GM23338 (cell line): ENCODE data around the gene NDRG3. TPM values are rescaled to one million over a fixed set of nuclear protein-coding genes. Genes with fewer than 3 reads are reported as not detected.

Experiments used
- ATAC-seq: fragments of 200-7000 bp; cut with Tn5 transposase; 3 replicates; pipeline ENCODE4 v1.9.1; 2020
- DNase-seq: peaks from one replicate; pipeline ENCODE4 v3.0.0-alpha.2; 2015; ENCODE audit warnings: low spot score
- H2AFZ ChIP-seq: fragments of 200-600 bp; sonication (generic); 2 replicates; pipeline ENCODE4 v1.8.0; 2016; ENCODE audit warnings: antibody characterized with exemption, mild to moderate bottlenecking, moderate library complexity
- H3F3A ChIP-seq: fragments of 200-600 bp; sonication (generic); replicated peaks from 2 replicates; pipeline ENCODE4 v1.8.0; 2017; ENCODE audit warnings: antibody characterized with exemption, mixed run types, low read depth
- H3K27ac ChIP-seq: fragments of 200-600 bp; sonication (generic); 2 replicates; pipeline ENCODE4 v1.6.1; 2016; ENCODE audit warnings: low read depth
- H3K27me3 ChIP-seq: fragments of 200-600 bp; sonication (generic); 2 replicates; pipeline ENCODE4 v1.8.0; 2016; ENCODE audit warnings: mild to moderate bottlenecking, mixed run types, moderate library complexity; ENCODE audit not compliant: insufficient read depth
- H3K36me3 ChIP-seq: fragments of 200-600 bp; sonication (generic); 2 replicates; pipeline ENCODE4 v1.8.0; 2016; ENCODE audit warnings: mild to moderate bottlenecking; ENCODE audit not compliant: insufficient read depth
- H3K4me1 ChIP-seq: fragments of 200-600 bp; sonication (generic); 2 replicates; pipeline ENCODE4 v1.8.0; 2016; ENCODE audit warnings: mild to moderate bottlenecking, moderate library complexity; ENCODE audit not compliant: insufficient read depth
- H3K4me2 ChIP-seq: fragments of 200-600 bp; sonication (generic); 2 replicates; pipeline ENCODE4 v1.7.1; 2017; ENCODE audit warnings: mixed run types
- H3K4me3 ChIP-seq: fragments of 200-600 bp; sonication (generic); 2 replicates; pipeline ENCODE4 v1.6.1; 2016; ENCODE audit warnings: mixed run types
- H3K79me2 ChIP-seq: fragments of 200-600 bp; sonication (generic); replicated peaks from 2 replicates; pipeline ENCODE4 v1.8.0; 2017; ENCODE audit warnings: mild to moderate bottlenecking; ENCODE audit not compliant: insufficient read depth
- H3K9me2 ChIP-seq: fragments of 200-600 bp; sonication (generic); 2 replicates; pipeline ENCODE4 v1.8.0; 2017; ENCODE audit not compliant: insufficient read depth
- H4K20me1 ChIP-seq: fragments of 200-600 bp; sonication (generic); replicated peaks from 2 replicates; pipeline ENCODE4 v1.8.0; 2017; ENCODE audit warnings: mild to moderate bottlenecking; ENCODE audit not compliant: insufficient read depth
- H3K27ac Mint-ChIP-seq: 2 replicates; pipeline ENCODE4 v1.8.0; 2020; ENCODE audit warnings: inconsistent platforms, mild to moderate bottlenecking, moderate library complexity, mixed read lengths
- H3K27me3 Mint-ChIP-seq: 3 replicates; pipeline ENCODE4 v1.8.0; 2022; ENCODE audit warnings: low read depth, mild to moderate bottlenecking, moderate library complexity, mixed read lengths, inconsistent platforms; ENCODE audit not compliant: insufficient read depth, poor library complexity
- H3K36me3 Mint-ChIP-seq: 3 replicates; pipeline ENCODE4 v1.8.0; 2021; ENCODE audit warnings: low read depth, mild to moderate bottlenecking, inconsistent platforms, moderate library complexity, mixed read lengths
- H3K4me1 Mint-ChIP-seq: 3 replicates; pipeline ENCODE4 v1.8.0; 2020; ENCODE audit warnings: mild to moderate bottlenecking, inconsistent platforms, mixed read lengths
- H3K4me3 Mint-ChIP-seq: 3 replicates; pipeline ENCODE4 v1.8.0; 2021; ENCODE audit warnings: moderate library complexity, mild to moderate bottlenecking, inconsistent platforms, mixed read lengths
- H3K9me3 Mint-ChIP-seq: 3 replicates; pipeline ENCODE4 v1.8.0; 2020; ENCODE audit warnings: moderate library complexity, mild to moderate bottlenecking, inconsistent platforms, mixed read lengths
- CREB1 ChIP-seq: fragments of 250-450 bp; sonication (Bioruptor Pico); IDR thresholded peaks from 2 replicates; pipeline ENCODE4 v1.5.0; 2020; ENCODE audit warnings: low read depth, mild to moderate bottlenecking, moderate library complexity
- EZH2phosphoT487 ChIP-seq: fragments of 200-600 bp; sonication (generic); IDR thresholded peaks from one replicate; pipeline ENCODE4 v1.8.1; 2018; ENCODE audit warnings: antibody characterized with exemption; ENCODE audit not compliant: unreplicated experiment
- JUNB ChIP-seq: IDR thresholded peaks from one replicate; pipeline ENCODE4 v1.6.1; 2016; ENCODE audit warnings: antibody characterized with exemption; ENCODE audit not compliant: unreplicated experiment
- NANOG ChIP-seq: IDR thresholded peaks from 2 replicates; pipeline ENCODE4 v1.6.1; 2016; ENCODE audit warnings: antibody characterized with exemption, borderline replicate concordance
- POLR2AphosphoS5 ChIP-seq: IDR thresholded peaks from 2 replicates; pipeline ENCODE4 v1.6.1; 2016; ENCODE audit warnings: antibody characterized with exemption, low read depth
- STAT1 ChIP-seq: IDR thresholded peaks from one replicate; pipeline ENCODE4 v1.6.1; 2016; ENCODE audit warnings: antibody characterized with exemption; ENCODE audit not compliant: unreplicated experiment
- polyA plus RNA-seq: library from polyadenylated mRNA; unstranded; fragments of >200 nt; fragmentation: Nextera tagmentation; extraction: Ambion mirVana; gene quantifications from 2 replicates; pipeline ENCODE4 v1.2.1, GENCODE V29; 2016
- total RNA-seq: library from RNA; depleted of rRNA; stranded (reverse); fragments of >200 nt; shearing (Covaris generic); gene quantifications from 2 replicates; pipeline ENCODE4 v1.2.3, GENCODE V29; 2014
- TF ChIP-seq, protein P1 (sequence below): fragments of 250-450 bp; sonication (Bioruptor Pico); IDR thresholded peaks from 2 replicates; pipeline ENCODE4 v1.5.0; 2020; ENCODE audit warnings: mild to moderate bottlenecking, moderate library complexity

NDRG3 gene
- total and polyA plus RNA-seq, 2 experiments from 2014 or later: 18.6 to 24.0 TPM

DNA sequence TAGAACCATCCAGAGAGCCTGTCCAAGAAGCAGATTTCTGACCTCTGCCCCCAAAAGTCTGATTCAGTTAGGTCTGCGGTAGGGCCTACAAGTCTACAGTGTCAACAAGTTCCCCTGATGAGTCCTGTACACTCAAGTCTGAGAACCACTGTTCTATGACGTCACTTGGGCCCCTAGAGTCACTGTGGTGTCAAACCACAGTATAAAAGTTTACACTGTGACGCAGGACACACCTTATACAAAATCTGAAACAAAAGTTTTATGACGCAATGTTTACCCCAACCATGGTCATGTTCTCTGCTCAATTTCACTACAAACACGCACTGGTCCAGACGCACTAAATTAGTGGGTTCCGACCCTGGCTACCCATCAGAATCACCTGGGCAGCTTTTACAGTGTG lies 117.8 kb downstream of the NDRG3 start:
- no peak overlapping the region for H3K27ac ChIP-seq
- H3K9me2 ChIP-seq: no peaks in the 10 kb centered on the region
- H3K4me3 Mint-ChIP-seq: no peak overlapping the region
- H3K27ac Mint-ChIP-seq: no peak overlapping the region
- H3K36me3 ChIP-seq: no peaks in the 10 kb centered on the region
- no peaks in the 10 kb centered on the region; the same call in 2 of the 3 replicates for H3K36me3 Mint-ChIP-seq
- H3K27me3 Mint-ChIP-seq: peaks cover under 1% of the 10 kb centered on the region
- no peak overlapping the region for H3K4me2 ChIP-seq
- H4K20me1 ChIP-seq: no peaks in the 10 kb centered on the region
- no peak overlapping the region for H2AFZ ChIP-seq
- ATAC-seq (no peak), DNase-seq (no peak)
- no peaks in the 10 kb centered on the region; the same call in 1 of the 2 replicates for H3K4me1 ChIP-seq
- no peaks in the 10 kb centered on the region for H3K79me2 ChIP-seq
- H3K4me3 ChIP-seq: no peak overlapping the region
- TF ChIP-seq JUNB: no peak
- TF ChIP-seq, protein P1, sequence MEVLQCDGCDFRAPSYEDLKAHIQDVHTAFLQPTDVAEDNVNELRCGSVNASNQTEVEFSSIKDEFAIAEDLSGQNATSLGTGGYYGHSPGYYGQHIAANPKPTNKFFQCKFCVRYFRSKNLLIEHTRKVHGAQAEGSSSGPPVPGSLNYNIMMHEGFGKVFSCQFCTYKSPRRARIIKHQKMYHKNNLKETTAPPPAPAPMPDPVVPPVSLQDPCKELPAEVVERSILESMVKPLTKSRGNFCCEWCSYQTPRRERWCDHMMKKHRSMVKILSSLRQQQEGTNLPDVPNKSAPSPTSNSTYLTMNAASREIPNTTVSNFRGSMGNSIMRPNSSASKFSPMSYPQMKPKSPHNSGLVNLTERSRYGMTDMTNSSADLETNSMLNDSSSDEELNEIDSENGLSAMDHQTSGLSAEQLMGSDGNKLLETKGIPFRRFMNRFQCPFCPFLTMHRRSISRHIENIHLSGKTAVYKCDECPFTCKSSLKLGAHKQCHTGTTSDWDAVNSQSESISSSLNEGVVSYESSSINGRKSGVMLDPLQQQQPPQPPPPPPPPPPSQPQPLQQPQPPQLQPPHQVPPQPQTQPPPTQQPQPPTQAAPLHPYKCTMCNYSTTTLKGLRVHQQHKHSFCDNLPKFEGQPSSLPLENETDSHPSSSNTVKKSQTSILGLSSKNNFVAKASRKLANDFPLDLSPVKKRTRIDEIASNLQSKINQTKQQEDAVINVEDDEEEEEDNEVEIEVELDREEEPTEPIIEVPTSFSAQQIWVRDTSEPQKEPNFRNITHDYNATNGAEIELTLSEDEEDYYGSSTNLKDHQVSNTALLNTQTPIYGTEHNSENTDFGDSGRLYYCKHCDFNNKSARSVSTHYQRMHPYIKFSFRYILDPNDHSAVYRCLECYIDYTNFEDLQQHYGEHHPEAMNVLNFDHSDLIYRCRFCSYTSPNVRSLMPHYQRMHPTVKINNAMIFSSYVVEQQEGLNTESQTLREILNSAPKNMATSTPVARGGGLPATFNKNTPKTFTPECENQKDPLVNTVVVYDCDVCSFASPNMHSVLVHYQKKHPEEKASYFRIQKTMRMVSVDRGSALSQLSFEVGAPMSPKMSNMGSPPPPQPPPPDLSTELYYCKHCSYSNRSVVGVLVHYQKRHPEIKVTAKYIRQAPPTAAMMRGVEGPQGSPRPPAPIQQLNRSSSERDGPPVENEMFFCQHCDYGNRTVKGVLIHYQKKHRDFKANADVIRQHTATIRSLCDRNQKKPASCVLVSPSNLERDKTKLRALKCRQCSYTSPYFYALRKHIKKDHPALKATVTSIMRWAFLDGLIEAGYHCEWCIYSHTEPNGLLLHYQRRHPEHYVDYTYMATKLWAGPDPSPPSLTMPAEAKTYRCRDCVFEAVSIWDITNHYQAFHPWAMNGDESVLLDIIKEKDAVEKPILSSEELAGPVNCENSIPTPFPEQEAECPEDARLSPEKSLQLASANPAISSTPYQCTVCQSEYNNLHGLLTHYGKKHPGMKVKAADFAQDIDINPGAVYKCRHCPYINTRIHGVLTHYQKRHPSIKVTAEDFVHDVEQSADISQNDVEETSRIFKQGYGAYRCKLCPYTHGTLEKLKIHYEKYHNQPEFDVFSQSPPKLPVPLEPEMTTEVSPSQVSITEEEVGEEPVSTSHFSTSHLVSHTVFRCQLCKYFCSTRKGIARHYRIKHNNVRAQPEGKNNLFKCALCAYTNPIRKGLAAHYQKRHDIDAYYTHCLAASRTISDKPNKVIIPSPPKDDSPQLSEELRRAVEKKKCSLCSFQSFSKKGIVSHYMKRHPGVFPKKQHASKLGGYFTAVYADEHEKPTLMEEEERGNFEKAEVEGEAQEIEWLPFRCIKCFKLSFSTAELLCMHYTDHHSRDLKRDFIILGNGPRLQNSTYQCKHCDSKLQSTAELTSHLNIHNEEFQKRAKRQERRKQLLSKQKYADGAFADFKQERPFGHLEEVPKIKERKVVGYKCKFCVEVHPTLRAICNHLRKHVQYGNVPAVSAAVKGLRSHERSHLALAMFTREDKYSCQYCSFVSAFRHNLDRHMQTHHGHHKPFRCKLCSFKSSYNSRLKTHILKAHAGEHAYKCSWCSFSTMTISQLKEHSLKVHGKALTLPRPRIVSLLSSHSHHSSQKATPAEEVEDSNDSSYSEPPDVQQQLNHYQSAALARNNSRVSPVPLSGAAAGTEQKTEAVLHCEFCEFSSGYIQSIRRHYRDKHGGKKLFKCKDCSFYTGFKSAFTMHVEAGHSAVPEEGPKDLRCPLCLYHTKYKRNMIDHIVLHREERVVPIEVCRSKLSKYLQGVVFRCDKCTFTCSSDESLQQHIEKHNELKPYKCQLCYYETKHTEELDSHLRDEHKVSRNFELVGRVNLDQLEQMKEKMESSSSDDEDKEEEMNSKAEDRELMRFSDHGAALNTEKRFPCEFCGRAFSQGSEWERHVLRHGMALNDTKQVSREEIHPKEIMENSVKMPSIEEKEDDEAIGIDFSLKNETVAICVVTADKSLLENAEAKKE: no peak
- no peak for TF ChIP-seq CREB1 (CRISPR knock-in tag)
- no peak for TF ChIP-seq POLR2AphosphoS5
- H3K4me1 Mint-ChIP-seq: peaks cover 9% of the 10 kb centered on the region
- no peaks in the 10 kb centered on the region for H3K9me3 Mint-ChIP-seq
- H3F3A ChIP-seq: no peaks in the 10 kb centered on the region
- no peaks in the 10 kb centered on the region for H3K27me3 ChIP-seq

DNA sequence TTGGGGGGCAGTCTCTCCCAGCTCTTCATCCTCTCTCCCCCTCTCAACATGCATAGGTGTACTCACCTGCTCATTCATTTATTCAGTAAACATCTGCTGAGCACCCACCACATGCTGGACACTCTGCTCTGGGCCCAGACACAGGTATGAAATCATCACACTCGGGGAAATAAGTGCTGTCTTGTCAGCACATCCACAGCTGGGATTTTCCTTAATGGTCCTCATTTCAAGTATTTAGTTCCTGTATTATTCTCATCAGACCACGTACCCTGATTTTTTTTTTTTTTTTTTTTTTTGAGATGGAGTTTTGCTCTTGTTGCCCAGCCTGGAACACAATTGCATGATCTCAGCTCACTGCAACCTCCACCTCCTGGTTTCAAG lies 121.0 kb downstream of the NDRG3 start:
- no peak overlapping the region for H3K27ac Mint-ChIP-seq
- TF ChIP-seq EZH2phosphoT487 (no peak), CREB1 (CRISPR knock-in tag) (no peak), JUNB (no peak), NANOG (no peak), STAT1 (no peak)
- TF ChIP-seq, protein P1: no peak

More for the DNA sequence above, 121.0 kb downstream of the NDRG3 start:
- Mint-ChIP-seq H3K4me1 (peaks cover 6% of the 10 kb centered on the region), H3K9me3 (no peaks in the 10 kb centered on the region), H3K36me3 (no peaks in the 10 kb centered on the region), H3K4me3 (no peak overlapping the region), H3K27me3 (no peaks in the 10 kb centered on the region)
- H4K20me1 ChIP-seq: no peaks in the 10 kb centered on the region
- no peak overlapping the region for H3K4me2 ChIP-seq
- no peak overlapping the region for H3K4me3 ChIP-seq
- H2AFZ ChIP-seq: no peak overlapping the region; the same call in 1 of the 2 replicates
- no peaks in the 10 kb centered on the region for H3F3A ChIP-seq
- no peaks in the 10 kb centered on the region for H3K27me3 ChIP-seq
- H3K36me3 ChIP-seq: no peaks in the 10 kb centered on the region
- ATAC-seq (no peak), DNase-seq (no peak)
- H3K27ac ChIP-seq: no peak overlapping the region
- no peaks in the 10 kb centered on the region; the same call in 1 of the 2 replicates for H3K4me1 ChIP-seq
- no peaks in the 10 kb centered on the region for H3K79me2 ChIP-seq
- H3K9me2 ChIP-seq: no peaks in the 10 kb centered on the region; the same call in 1 of the 2 replicates
